GM23338 (cell line): Measurements from ENCODE around the gene NXPE2.

ENCODE experiments used
- CREB1 ChIP-seq: fragments of 250-450 bp; sonication (Bioruptor Pico); IDR thresholded peaks from 2 replicates; pipeline ENCODE4 v1.5.0; 2020; ENCODE audit warnings: low read depth, mild to moderate bottlenecking, moderate library complexity
- ETS1 ChIP-seq: IDR thresholded peaks from 2 replicates; pipeline ENCODE4 v1.6.1; 2016; ENCODE audit warnings: antibody characterized with exemption
- EZH2 ChIP-seq: fragments of 200-600 bp; sonication (generic); IDR thresholded peaks from one replicate; pipeline ENCODE4 v1.8.0; 2017; ENCODE audit warnings: antibody characterized with exemption, mild to moderate bottlenecking, low read depth; ENCODE audit not compliant: unreplicated experiment
- EZH2phosphoT487 ChIP-seq: fragments of 200-600 bp; sonication (generic); IDR thresholded peaks from one replicate; pipeline ENCODE4 v1.8.1; 2018; ENCODE audit warnings: antibody characterized with exemption; ENCODE audit not compliant: unreplicated experiment
- JUNB ChIP-seq: IDR thresholded peaks from one replicate; pipeline ENCODE4 v1.6.1; 2016; ENCODE audit warnings: antibody characterized with exemption; ENCODE audit not compliant: unreplicated experiment
- NANOG ChIP-seq: IDR thresholded peaks from 2 replicates; pipeline ENCODE4 v1.6.1; 2016; ENCODE audit warnings: antibody characterized with exemption, borderline replicate concordance
- POLR2AphosphoS5 ChIP-seq: IDR thresholded peaks from 2 replicates; pipeline ENCODE4 v1.6.1; 2016; ENCODE audit warnings: antibody characterized with exemption, low read depth
- STAT1 ChIP-seq: IDR thresholded peaks from one replicate; pipeline ENCODE4 v1.6.1; 2016; ENCODE audit warnings: antibody characterized with exemption; ENCODE audit not compliant: unreplicated experiment
- ZNF114 ChIP-seq: fragments of 250-450 bp; sonication (Bioruptor Pico); IDR thresholded peaks from 2 replicates; pipeline ENCODE4 v1.5.0; 2020; ENCODE audit warnings: mild to moderate bottlenecking, moderate library complexity
- ZNF331 ChIP-seq: fragments of 250-450 bp; sonication (Bioruptor Pico); IDR thresholded peaks from 2 replicates; pipeline ENCODE4 v1.5.0; 2020; ENCODE audit warnings: low read depth, mild to moderate bottlenecking, moderate library complexity
- TF ChIP-seq, protein P1 (sequence below), 2 experiments: fragments of 200-600 bp in 1 of 2; sonication (generic) in 1 of 2; conservative IDR thresholded peaks; 2 replicates each; pipeline versions ENCODE4 v1.5.1 to v1.6.1; 2016 to 2017; ENCODE audit warnings: antibody characterized with exemption in 2 of 2, low read depth in 2 of 2, mild to moderate bottlenecking in 2 of 2, moderate library complexity in 1 of 2
- TF ChIP-seq, protein P2 (sequence below): IDR thresholded peaks from one replicate; pipeline ENCODE4 v1.6.1; 2018; ENCODE audit warnings: antibody characterized with exemption; ENCODE audit not compliant: unreplicated experiment
- TF ChIP-seq, protein P3 (sequence below): fragments of 250-450 bp; sonication (Bioruptor Pico); IDR thresholded peaks from 2 replicates; pipeline ENCODE4 v1.5.0; 2020; ENCODE audit warnings: mild to moderate bottlenecking, moderate library complexity

GRCh38 chr11:114713756-114714155 is 35.4 kb downstream of the NXPE2 start:
- TF ChIP-seq, protein P1, sequence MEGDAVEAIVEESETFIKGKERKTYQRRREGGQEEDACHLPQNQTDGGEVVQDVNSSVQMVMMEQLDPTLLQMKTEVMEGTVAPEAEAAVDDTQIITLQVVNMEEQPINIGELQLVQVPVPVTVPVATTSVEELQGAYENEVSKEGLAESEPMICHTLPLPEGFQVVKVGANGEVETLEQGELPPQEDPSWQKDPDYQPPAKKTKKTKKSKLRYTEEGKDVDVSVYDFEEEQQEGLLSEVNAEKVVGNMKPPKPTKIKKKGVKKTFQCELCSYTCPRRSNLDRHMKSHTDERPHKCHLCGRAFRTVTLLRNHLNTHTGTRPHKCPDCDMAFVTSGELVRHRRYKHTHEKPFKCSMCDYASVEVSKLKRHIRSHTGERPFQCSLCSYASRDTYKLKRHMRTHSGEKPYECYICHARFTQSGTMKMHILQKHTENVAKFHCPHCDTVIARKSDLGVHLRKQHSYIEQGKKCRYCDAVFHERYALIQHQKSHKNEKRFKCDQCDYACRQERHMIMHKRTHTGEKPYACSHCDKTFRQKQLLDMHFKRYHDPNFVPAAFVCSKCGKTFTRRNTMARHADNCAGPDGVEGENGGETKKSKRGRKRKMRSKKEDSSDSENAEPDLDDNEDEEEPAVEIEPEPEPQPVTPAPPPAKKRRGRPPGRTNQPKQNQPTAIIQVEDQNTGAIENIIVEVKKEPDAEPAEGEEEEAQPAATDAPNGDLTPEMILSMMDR (conservative IDR thresholded peaks at IDR 0.05; ENCODE audit: low read depth in 2 of 2) = no peak
- TF ChIP-seq EZH2phosphoT487 (no peak), JUNB (no peak), EZH2 (no peak), CREB1 (CRISPR knock-in tag) (no peak), POLR2AphosphoS5 (no peak), ETS1 (no peak), NANOG (no peak), STAT1 (no peak), ZNF331 (CRISPR knock-in tag) (no peak), ZNF114 (CRISPR knock-in tag) (no peak)
- TF ChIP-seq, protein P2, sequence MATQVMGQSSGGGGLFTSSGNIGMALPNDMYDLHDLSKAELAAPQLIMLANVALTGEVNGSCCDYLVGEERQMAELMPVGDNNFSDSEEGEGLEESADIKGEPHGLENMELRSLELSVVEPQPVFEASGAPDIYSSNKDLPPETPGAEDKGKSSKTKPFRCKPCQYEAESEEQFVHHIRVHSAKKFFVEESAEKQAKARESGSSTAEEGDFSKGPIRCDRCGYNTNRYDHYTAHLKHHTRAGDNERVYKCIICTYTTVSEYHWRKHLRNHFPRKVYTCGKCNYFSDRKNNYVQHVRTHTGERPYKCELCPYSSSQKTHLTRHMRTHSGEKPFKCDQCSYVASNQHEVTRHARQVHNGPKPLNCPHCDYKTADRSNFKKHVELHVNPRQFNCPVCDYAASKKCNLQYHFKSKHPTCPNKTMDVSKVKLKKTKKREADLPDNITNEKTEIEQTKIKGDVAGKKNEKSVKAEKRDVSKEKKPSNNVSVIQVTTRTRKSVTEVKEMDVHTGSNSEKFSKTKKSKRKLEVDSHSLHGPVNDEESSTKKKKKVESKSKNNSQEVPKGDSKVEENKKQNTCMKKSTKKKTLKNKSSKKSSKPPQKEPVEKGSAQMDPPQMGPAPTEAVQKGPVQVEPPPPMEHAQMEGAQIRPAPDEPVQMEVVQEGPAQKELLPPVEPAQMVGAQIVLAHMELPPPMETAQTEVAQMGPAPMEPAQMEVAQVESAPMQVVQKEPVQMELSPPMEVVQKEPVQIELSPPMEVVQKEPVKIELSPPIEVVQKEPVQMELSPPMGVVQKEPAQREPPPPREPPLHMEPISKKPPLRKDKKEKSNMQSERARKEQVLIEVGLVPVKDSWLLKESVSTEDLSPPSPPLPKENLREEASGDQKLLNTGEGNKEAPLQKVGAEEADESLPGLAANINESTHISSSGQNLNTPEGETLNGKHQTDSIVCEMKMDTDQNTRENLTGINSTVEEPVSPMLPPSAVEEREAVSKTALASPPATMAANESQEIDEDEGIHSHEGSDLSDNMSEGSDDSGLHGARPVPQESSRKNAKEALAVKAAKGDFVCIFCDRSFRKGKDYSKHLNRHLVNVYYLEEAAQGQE = no peak
- TF ChIP-seq, protein P3, sequence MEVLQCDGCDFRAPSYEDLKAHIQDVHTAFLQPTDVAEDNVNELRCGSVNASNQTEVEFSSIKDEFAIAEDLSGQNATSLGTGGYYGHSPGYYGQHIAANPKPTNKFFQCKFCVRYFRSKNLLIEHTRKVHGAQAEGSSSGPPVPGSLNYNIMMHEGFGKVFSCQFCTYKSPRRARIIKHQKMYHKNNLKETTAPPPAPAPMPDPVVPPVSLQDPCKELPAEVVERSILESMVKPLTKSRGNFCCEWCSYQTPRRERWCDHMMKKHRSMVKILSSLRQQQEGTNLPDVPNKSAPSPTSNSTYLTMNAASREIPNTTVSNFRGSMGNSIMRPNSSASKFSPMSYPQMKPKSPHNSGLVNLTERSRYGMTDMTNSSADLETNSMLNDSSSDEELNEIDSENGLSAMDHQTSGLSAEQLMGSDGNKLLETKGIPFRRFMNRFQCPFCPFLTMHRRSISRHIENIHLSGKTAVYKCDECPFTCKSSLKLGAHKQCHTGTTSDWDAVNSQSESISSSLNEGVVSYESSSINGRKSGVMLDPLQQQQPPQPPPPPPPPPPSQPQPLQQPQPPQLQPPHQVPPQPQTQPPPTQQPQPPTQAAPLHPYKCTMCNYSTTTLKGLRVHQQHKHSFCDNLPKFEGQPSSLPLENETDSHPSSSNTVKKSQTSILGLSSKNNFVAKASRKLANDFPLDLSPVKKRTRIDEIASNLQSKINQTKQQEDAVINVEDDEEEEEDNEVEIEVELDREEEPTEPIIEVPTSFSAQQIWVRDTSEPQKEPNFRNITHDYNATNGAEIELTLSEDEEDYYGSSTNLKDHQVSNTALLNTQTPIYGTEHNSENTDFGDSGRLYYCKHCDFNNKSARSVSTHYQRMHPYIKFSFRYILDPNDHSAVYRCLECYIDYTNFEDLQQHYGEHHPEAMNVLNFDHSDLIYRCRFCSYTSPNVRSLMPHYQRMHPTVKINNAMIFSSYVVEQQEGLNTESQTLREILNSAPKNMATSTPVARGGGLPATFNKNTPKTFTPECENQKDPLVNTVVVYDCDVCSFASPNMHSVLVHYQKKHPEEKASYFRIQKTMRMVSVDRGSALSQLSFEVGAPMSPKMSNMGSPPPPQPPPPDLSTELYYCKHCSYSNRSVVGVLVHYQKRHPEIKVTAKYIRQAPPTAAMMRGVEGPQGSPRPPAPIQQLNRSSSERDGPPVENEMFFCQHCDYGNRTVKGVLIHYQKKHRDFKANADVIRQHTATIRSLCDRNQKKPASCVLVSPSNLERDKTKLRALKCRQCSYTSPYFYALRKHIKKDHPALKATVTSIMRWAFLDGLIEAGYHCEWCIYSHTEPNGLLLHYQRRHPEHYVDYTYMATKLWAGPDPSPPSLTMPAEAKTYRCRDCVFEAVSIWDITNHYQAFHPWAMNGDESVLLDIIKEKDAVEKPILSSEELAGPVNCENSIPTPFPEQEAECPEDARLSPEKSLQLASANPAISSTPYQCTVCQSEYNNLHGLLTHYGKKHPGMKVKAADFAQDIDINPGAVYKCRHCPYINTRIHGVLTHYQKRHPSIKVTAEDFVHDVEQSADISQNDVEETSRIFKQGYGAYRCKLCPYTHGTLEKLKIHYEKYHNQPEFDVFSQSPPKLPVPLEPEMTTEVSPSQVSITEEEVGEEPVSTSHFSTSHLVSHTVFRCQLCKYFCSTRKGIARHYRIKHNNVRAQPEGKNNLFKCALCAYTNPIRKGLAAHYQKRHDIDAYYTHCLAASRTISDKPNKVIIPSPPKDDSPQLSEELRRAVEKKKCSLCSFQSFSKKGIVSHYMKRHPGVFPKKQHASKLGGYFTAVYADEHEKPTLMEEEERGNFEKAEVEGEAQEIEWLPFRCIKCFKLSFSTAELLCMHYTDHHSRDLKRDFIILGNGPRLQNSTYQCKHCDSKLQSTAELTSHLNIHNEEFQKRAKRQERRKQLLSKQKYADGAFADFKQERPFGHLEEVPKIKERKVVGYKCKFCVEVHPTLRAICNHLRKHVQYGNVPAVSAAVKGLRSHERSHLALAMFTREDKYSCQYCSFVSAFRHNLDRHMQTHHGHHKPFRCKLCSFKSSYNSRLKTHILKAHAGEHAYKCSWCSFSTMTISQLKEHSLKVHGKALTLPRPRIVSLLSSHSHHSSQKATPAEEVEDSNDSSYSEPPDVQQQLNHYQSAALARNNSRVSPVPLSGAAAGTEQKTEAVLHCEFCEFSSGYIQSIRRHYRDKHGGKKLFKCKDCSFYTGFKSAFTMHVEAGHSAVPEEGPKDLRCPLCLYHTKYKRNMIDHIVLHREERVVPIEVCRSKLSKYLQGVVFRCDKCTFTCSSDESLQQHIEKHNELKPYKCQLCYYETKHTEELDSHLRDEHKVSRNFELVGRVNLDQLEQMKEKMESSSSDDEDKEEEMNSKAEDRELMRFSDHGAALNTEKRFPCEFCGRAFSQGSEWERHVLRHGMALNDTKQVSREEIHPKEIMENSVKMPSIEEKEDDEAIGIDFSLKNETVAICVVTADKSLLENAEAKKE = no peak
